ENCODE data around the gene FIGN. TPM values are rescaled to one million over a fixed set of nuclear protein-coding genes. Genes with fewer than 3 reads are reported as not detected.

FIGN gene
- total and polyA plus RNA-seq, 2 of the 8 experiments (the other 6 are each of a cell fraction or from before 2014, with no cell fraction given) = 5.0 to 22.8 TPM

GRCh38 chr2:163686289-163686688, 49.5 kb downstream of the FIGN start:
- ChIA-PET POLR2A (ENCODE audit: partially characterized antibody) (interaction anchor here (1.3 kb wide), 1 partner anchor 51 kb away, joined by 3 read pairs; no protein-coding TSS in a partner anchor), CTCF (ENCODE audit: partially characterized antibody) (interaction anchor here (1.3 kb wide), 1 partner anchor 31 kb away, joined by 3 read pairs; no protein-coding TSS in a partner anchor)
- H3K4me2 ChIP-seq (ENCODE audit: insufficient read depth in 1 of 2, low read depth in 2 of 2, low read length in 2 of 2) = no peak overlapping the region
- FAIRE-seq = no peak
- H2BK20ac ChIP-seq (ENCODE audit: low read length) = no peak overlapping the region
- H4K8ac ChIP-seq (ENCODE audit: extremely low read depth, insufficient read depth, low read length) = no peak overlapping the region
- H2AK5ac ChIP-seq (ENCODE audit: low read depth, low read length) = no peak overlapping the region
- H2AFZ ChIP-seq (ENCODE audit: low read length) = no peak overlapping the region
- no peak overlapping the region for H2BK5ac ChIP-seq (ENCODE audit: low read depth, low read length)
- H4K5ac ChIP-seq (ENCODE audit: insufficient read length, low read depth, low read length) = no peak overlapping the region
- no peaks in the 10 kb centered on the region for H3K27me3 ChIP-seq (replicated peaks in 1 of 4; ENCODE audit: control insufficient read depth in 3 of 4, extremely low read depth in 1 of 4, insufficient read depth in 3 of 4, low read length in 3 of 4)
- H3K23ac ChIP-seq (ENCODE audit: insufficient read length) = no peak overlapping the region
- no peak overlapping the region for H4K91ac ChIP-seq (replicated peaks; ENCODE audit: insufficient read length, low read length)
- no peak overlapping the region for H2BK12ac ChIP-seq (ENCODE audit: low read depth, low read length)
- H4K20me1 ChIP-seq (replicated peaks in 1 of 2; ENCODE audit: control insufficient read depth in 1 of 2, insufficient read depth in 2 of 2, low read length in 2 of 2) = no peaks in the 10 kb centered on the region
- H3K4me1 ChIP-seq (replicated peaks in 1 of 4; ENCODE audit: control insufficient read depth in 3 of 4, insufficient read depth in 4 of 4, low read length in 3 of 4) = no peaks in the 10 kb centered on the region; a peak in 1 of 7 replicates
- WGBS, 2 experiments (ENCODE audit: extremely low coverage in 1 of 2, insufficient coverage in 1 of 2, insufficient read length in 1 of 2, insufficient replicate concordance in 2 of 2, low coverage in 1 of 2, low lambda C conversion rate in 2 of 2, missing lambda C conversion rate in 1 of 2) = 66% methylated on average over 4 of the region's 4 CpGs; no CpG with 5 or more reads in 1 of the 2 experiments
- H3K23me2 ChIP-seq (ENCODE audit: low read depth, low read length) = no peaks in the 10 kb centered on the region
- no peak overlapping the region for H3K18ac ChIP-seq (ENCODE audit: extremely low read depth, low read length)
- H3K79me2 ChIP-seq (ENCODE audit: control insufficient read depth in 1 of 2, insufficient read depth in 2 of 2, low read length in 2 of 2) = peaks cover 0 to 50% of the 10 kb centered on the region in 2 experiments; a peak in 3 of 4 replicates
- no peaks in the 10 kb centered on the region for H3K9me3 ChIP-seq (ENCODE audit: insufficient read depth in 2 of 2, low read depth in 1 of 2, low read length in 1 of 2)
- no peak for TF ChIP-seq MAX (IDR thresholded peaks at IDR 0.05)
- TF ChIP-seq BACH1 (IDR thresholded peaks at IDR 0.05; ENCODE audit: low read length) = no peak
- TF ChIP-seq ATF3 (IDR thresholded peaks at IDR 0.05; ENCODE audit: insufficient read depth, low read depth, low read length) = no peak
- TF ChIP-seq NRF1 (IDR thresholded peaks at IDR 0.05; ENCODE audit: low read depth, low read length) = no peak
- TF ChIP-seq GABPA (IDR thresholded peaks at IDR 0.05; ENCODE audit: borderline replicate concordance, insufficient read depth, low read length) = no peak
- H3K14ac ChIP-seq (ENCODE audit: insufficient read length) = no peak overlapping the region
- H2BK15ac ChIP-seq (ENCODE audit: low read length) = no peak overlapping the region
- 0 out of 2 replicates have a peak, but pooled peaks cover 4% of the 10 kb centered on the region for H3K79me1 ChIP-seq (ENCODE audit: low read depth, low read length)
- no peak overlapping the region for H3K27ac ChIP-seq (ENCODE audit: low read depth, low read length)
- H3K36me3 ChIP-seq (ENCODE audit: control insufficient read depth in 2 of 4, insufficient read depth in 4 of 4, low read length in 3 of 4) = no peaks in the 10 kb centered on the region
- no peak overlapping the region for H3K56ac ChIP-seq (replicated peaks; ENCODE audit: insufficient read length, low read depth, low read length)
- H3K9ac ChIP-seq (replicated peaks in 1 of 4; ENCODE audit: extremely low read depth in 1 of 4, low read depth in 3 of 4, low read length in 3 of 4) = no peak overlapping the region
- DNase-seq (ENCODE audit: low read depth in 1 of 2, low spot score in 2 of 2) = no peak
- H2BK120ac ChIP-seq (replicated peaks; ENCODE audit: low read depth, low read length) = no peak overlapping the region
- no peak overlapping the region for H3K4me3 ChIP-seq (ENCODE audit: extremely low read depth in 1 of 4, insufficient read depth in 2 of 4, low read depth in 3 of 4, low read length in 4 of 4)
- no peak overlapping the region for H3K4ac ChIP-seq (replicated peaks; ENCODE audit: insufficient read length, low read depth, low read length)

Data from H1 (cell line).